MCF 10A (cell line): Measurements from ENCODE around the gene CCDC30. TPM values are rescaled to one million over a fixed set of nuclear protein-coding genes. Genes with fewer than 3 reads are reported as not detected.

Source experiments
- BruUV-seq: library from RNA; stranded (reverse); fragments of 400-500 nt; replicated peaks from 2 replicates; lab custom pipeline; 2021; lab: Mats Ljungman, UMichigan
- CTCF ChIA-PET: fragments of 300-600 bp; sonication (Branson Sonifier 250); formaldehyde crosslinking; extraction: SDS; loops from one replicate; lab custom pipeline; 2021; ENCODE audit warnings: antibody characterized with exemption, inconsistent platforms; lab: Yijun Ruan, JAX
- POLR2A ChIA-PET: fragments of 300-600, 350-650 bp; sonication (Branson Sonifier 250); formaldehyde crosslinking; extraction: SDS; loops from one replicate; lab custom pipeline; 2020; ENCODE audit warnings: antibody characterized with exemption, inconsistent platforms; lab: Yijun Ruan, JAX
- DNase-seq: peaks from one replicate; pipeline ENCODE4 v3.0.0-alpha.2; 2018; ENCODE audit not compliant: unreplicated experiment
- H3K27ac Mint-ChIP-seq: one replicate; pipeline ENCODE4 v1.8.0; 2022; ENCODE audit warnings: mild to moderate bottlenecking, low read depth, mixed read lengths; ENCODE audit not compliant: unreplicated experiment
- H3K27me3 Mint-ChIP-seq: one replicate; pipeline ENCODE4 v1.8.0; 2022; ENCODE audit warnings: mixed read lengths; ENCODE audit not compliant: insufficient read depth, unreplicated experiment
- H3K36me3 Mint-ChIP-seq: one replicate; pipeline ENCODE4 v1.8.0; 2022; ENCODE audit warnings: mild to moderate bottlenecking, moderate library complexity, mixed read lengths; ENCODE audit not compliant: insufficient read depth, unreplicated experiment
- H3K4me1 Mint-ChIP-seq: one replicate; pipeline ENCODE4 v1.8.0; 2022; ENCODE audit warnings: mixed read lengths; ENCODE audit not compliant: insufficient read depth, unreplicated experiment
- H3K4me3 Mint-ChIP-seq: one replicate; pipeline ENCODE4 v1.8.0; 2022; ENCODE audit warnings: mild to moderate bottlenecking, moderate library complexity, mixed read lengths; ENCODE audit not compliant: unreplicated experiment
- H3K9me3 Mint-ChIP-seq: one replicate; pipeline ENCODE4 v1.8.0; 2022; ENCODE audit warnings: mixed read lengths; ENCODE audit not compliant: unreplicated experiment
- CTCF ChIP-seq: fragments of 200-600 bp; IDR thresholded peaks from one replicate; pipeline ENCODE4 v1.8.0; 2022; ENCODE audit warnings: antibody characterized with exemption, mild to moderate bottlenecking; ENCODE audit not compliant: unreplicated experiment
- intact Hi-C: fragments of 100-400 bp; cut with micrococcal nuclease; formaldehyde crosslinking; loops from 2 replicates; pipeline ENCODE4 v1.14.1; 2022
- total RNA-seq: library from RNA; stranded (reverse); gene quantifications from 2 replicates; pipeline ENCODE4 v1.2.3, GENCODE V29; 2022

Gene CCDC30
- total RNA-seq, 1 experiment from 2014 or later, result 2.2 TPM

DNA sequence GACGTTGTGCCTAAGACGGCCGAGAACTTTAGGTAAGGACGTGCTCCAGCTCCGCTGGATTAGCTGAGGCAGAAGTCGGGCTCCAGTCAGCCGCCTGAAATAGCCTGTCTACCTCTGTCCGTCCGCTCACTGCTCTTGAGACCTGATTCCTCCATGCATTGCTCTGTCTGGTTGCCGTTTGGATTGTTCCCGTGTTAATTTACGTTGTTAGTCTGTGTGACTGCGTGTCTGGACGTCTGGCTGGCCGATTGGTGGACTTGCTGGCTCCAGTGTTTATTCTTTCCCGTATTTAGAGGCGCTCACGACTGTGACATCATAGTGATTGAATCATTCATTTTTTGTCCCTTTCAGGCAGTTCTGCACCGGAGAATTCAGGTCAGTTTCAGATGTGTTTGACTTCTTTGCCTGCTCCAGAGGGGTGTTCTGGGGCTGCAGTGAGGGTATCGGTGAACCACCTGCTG lies 195.8 kb downstream of the CCDC30 start:
- no peak for TF ChIP-seq CTCF
- Mint-ChIP-seq H3K27ac (peak overlapping the region; percentile 95), H3K4me3 (peak overlapping the region; percentile 97), H3K9me3 (no peaks in the 10 kb centered on the region), H3K36me3 (peaks cover 28% of the 10 kb centered on the region), H3K4me1 (peaks cover 13% of the 10 kb centered on the region), H3K27me3 (no peaks in the 10 kb centered on the region)
- intact Hi-C loops, result loop anchor here (2.0 kb wide), 2 partner anchors 24 to 314 kb away; partner anchors contain the start of gene YBX1
- no peak for DNase-seq
- BruUV-seq, result no TSS peak
- CTCF ChIA-PET, result interaction anchor here (1.5 kb wide), 1 partner anchor 30 kb away, joined by 5 read pairs; no protein-coding TSS in a partner anchor
- POLR2A ChIA-PET, result interaction anchor here (0.6 to 4.4 kb wide), 8 partner anchors 23 to 202 kb away, joined by 3 to 104 read pairs (median 4); partner anchors contain the start of genes C1orf50, ERMAP, P3H1 and PPCS

DNA sequence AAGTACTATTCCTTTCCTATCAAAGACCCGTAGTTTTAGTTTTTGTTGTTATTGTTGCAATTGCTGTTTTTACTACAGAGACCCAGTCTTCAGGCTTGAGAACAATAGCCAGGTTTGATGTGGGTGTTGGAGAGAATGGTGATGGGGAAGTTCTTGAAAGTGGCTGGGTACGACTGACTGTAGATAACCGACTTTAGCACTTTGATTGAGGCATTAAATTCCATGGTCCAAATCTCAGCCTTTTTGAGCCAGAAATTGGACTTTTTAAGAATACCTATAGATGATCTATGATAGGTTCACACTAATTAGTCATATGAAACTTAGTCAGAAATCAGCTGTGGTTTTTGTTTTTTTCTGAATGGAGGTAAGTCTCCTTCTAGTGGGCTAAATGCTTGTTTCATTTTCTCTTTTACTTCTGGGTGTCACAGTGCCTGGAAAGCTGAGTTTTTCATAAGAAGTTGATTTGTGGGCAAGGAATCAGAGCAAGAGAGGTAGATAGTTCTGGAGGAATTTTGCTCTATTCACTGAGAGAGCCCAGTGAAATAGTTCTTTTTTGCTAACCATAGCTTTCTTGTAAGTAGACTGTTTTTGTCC lies 197.9 kb downstream of the CCDC30 start:
- ChIA-PET CTCF (interaction anchor here (1.0 kb wide), 1 partner anchor 21 kb away, joined by 3 read pairs; the partner anchor contains the start of gene YBX1), POLR2A (interaction anchor here (0.8 to 2.2 kb wide), 3 partner anchors 18 to 26 kb away, joined by 3 to 17 read pairs (median 10); partner anchors contain the start of gene YBX1)
- H3K36me3 Mint-ChIP-seq, result peaks cover 36% of the 10 kb centered on the region
- BruUV-seq, result TSS peak; percentile 7
- no peak for DNase-seq
- no peak for TF ChIP-seq CTCF
- intact Hi-C loops, result no loop called here
- H3K4me1 Mint-ChIP-seq, result peaks cover 13% of the 10 kb centered on the region
- no peaks in the 10 kb centered on the region for H3K27me3 Mint-ChIP-seq
- peak overlapping the region; percentile 66 for H3K27ac Mint-ChIP-seq
- no peaks in the 10 kb centered on the region for H3K9me3 Mint-ChIP-seq
- H3K4me3 Mint-ChIP-seq, result no peak overlapping the region

- Mint-ChIP-seq H3K4me1 (no peaks in the 10 kb centered on the region), H3K36me3 (peaks cover 43% of the 10 kb centered on the region), H3K9me3 (no peaks in the 10 kb centered on the region), H3K4me3 (no peak overlapping the region), H3K27ac (no peak overlapping the region), H3K27me3 (no peaks in the 10 kb centered on the region)
- POLR2A ChIA-PET, result interaction anchor here (1.2 to 3.0 kb wide), 3 partner anchors 10 to 12 kb away, joined by 3 to 16 read pairs (median 3); partner anchors contain the start of genes PPIH and YBX1
- intact Hi-C loops, result no loop called here
- DNase-seq, result no peak
- no TSS peak for BruUV-seq
- no peak for TF ChIP-seq CTCF
- CTCF ChIA-PET, result interaction anchor here (0.6 kb wide), 1 partner anchor 54 kb away, joined by 3 read pairs; no protein-coding TSS in a partner anchor
Observed at GRCh38 chr1:42669936-42670335, 206.8 kb downstream of the CCDC30 start.

DNA sequence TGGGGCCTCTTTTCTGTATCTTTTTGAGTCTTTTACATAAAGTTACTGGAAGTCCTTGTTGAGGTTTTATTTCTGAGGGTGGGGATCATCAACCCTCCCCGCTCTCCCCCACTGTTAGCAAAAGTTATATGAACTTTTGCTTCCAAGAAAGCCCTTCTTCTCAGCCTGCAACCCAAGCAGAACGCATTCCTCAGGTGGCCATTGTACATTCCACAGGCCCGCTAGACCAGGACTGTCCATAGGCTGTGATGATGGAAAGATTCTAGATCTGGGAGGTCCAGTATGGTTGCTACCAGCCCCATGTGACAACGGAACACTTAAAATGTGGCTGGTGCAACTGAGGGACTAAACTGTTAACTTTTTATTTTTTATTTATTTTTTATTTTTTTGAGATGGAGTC lies 207.3 kb downstream of the CCDC30 start:
- ChIA-PET POLR2A (interaction anchor here (0.7 to 3.0 kb wide), 3 partner anchors 10 to 110 kb away, joined by 4 to 16 read pairs (median 11); partner anchors contain the start of gene YBX1), CTCF (interaction anchor here (0.6 kb wide), 1 partner anchor 55 kb away, joined by 3 read pairs; no protein-coding TSS in a partner anchor)
- Mint-ChIP-seq H3K27me3 (no peaks in the 10 kb centered on the region), H3K4me1 (no peaks in the 10 kb centered on the region), H3K36me3 (peaks cover 47% of the 10 kb centered on the region), H3K27ac (no peak overlapping the region), H3K9me3 (no peaks in the 10 kb centered on the region), H3K4me3 (no peak overlapping the region)
- BruUV-seq, result no TSS peak
- no peak for TF ChIP-seq CTCF
- intact Hi-C loops, result no loop called here
- no peak for DNase-seq
